HG03025 (cell line): ENCODE data around the gene CDH4.

ENCODE experiments used
- ATAC-seq: cut with Tn5 transposase; IDR thresholded peaks from one replicate; pipeline ENCODE4 v1.9.1; 2021; ENCODE audit warnings: mild to moderate bottlenecking, moderate library complexity; ENCODE audit not compliant: unreplicated experiment, low FRiP score

The CDH4 gene

GRCh38 chr20:61835791-61836350, 583.8 kb downstream of the CDH4 start:
- no peak for ATAC-seq

DNA sequence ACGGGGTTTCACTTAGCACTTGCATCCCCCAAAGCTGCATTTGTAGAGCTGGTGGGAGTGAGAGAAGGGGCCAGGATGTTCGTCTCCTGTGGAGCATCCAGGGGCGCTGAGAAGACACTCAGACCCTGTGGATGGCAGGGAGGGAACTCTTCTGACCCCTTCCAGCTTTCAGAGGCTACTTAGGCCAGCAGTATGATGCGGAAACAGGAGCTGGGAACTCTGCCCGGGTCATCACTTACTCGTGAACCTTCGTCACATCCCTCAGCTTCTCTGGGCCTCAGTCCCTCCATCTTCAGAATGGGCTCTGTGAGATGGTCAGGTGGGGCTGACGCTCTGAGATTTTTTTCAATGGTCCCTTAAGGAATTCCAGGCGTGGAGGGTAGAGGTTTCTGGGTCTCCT, 585.1 kb downstream of the CDH4 start:
- no peak for ATAC-seq

GRCh38 chr20:61839223-61839911, 587.3 kb downstream of the CDH4 start:
- ATAC-seq, result no peak

DNA sequence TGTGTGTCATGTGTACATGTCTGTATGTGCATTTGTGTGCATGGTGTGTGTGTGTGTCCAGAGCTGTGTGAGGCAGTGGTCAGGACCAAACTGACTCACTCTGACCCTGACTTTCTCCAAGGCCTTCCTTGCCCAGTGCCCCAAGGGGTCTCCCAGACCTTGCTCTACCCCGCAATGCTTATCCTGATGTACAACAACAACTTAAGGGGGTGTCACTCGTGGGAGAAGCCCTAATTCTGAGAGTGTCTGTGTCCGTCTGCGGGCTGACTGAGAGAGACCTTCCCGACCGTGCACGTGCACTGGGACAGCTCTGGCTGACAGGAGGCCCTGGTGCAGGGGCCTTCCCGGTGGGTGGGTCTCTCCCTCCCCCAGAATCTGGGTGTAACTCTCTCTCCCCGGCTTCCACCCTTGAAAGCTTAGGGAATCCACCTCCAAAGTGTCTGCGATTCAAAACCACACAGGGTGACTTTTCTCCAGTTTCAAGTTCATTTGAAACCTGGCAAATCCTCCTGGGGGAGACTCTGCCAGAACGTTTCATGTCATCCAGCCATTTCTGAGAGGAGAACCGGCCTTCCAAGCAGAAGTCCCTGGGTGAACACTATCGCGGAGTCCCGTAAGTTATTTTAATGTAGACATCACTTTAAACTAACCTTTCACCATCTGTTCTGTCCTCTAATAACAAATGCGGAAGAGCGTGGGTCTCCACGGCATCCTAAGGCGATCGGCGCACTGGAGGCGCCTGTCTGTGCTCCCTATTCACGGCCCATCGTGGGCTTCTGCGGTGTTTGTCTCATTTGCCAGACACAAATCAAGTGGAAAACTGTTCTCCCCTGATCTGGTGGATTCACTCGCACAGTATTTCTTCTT, 588.1 kb downstream of the CDH4 start:
- no peak for ATAC-seq

DNA sequence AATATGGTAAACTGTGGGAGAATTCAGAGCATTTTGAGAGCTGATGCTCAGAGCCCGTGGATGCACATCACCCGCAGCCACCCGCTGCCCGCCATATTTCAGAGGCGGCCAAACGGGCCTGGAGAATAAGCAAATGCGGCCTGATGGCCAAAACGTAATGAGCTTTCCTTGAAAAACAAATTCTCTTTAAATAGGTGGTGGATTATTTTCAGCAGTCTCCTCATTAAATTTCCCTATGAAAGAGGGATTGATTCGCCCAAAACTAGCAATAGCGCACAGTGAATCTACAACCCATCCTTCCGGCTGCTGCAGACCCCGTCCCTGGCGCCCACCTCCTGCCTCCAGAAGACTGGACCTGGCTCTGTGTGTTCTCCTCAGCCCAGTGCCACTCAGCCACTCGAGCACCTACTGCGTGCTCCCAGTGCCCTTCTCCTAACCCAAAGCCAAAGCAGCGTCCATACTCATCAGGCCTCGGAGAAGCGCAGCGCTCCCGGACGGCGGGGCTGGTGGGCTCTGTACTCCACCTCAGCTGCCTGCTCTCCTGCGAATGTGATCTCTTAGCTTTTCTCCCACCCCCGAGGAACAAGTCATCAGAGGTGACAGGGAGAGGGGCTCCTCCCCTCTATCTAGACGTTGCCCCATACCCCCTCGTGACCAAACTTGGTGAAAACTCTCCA, 588.9 kb downstream of the CDH4 start:
- no peak for ATAC-seq

- ATAC-seq, result no peak
Measured at GRCh38 chr20:61841551-61841950, 589.5 kb downstream of the CDH4 start.

DNA sequence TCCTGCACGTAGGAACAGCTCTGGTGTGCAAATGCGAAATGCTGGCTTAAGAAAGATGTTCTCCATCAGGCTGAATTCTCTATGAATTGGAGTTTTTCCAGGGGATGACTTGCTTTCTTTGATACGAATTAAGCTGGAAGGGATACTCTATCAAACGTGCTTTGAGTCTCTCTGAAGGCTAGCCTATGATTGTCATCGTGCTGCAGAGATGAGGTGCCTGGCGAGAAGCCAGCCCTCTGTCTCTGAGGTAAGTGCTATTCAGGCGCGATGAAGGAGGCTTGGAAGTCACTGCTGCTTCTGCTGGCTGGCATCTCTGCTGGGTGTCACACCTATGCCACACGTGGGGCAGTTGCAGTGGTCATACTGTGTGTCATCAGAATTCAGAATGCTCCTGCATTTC, 589.9 kb downstream of the CDH4 start:
- no peak for ATAC-seq

DNA sequence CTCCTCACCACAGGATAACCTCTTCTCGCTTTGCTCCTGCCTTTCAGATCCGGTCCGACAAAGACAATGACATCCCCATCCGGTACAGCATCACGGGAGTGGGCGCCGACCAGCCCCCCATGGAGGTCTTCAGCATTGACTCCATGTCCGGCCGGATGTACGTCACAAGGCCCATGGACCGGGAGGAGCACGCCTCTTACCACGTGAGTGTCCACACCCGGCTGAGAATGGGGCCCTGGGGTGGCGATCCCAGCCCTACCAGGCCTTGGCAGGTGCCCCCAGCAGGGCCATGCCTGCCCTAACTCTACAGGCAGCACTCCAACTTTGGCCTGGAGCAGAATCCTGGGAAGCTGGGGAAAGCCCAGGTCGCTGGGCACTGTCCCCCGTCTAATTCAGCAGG, 592.6 kb downstream of the CDH4 start:
- ATAC-seq, result no peak

DNA sequence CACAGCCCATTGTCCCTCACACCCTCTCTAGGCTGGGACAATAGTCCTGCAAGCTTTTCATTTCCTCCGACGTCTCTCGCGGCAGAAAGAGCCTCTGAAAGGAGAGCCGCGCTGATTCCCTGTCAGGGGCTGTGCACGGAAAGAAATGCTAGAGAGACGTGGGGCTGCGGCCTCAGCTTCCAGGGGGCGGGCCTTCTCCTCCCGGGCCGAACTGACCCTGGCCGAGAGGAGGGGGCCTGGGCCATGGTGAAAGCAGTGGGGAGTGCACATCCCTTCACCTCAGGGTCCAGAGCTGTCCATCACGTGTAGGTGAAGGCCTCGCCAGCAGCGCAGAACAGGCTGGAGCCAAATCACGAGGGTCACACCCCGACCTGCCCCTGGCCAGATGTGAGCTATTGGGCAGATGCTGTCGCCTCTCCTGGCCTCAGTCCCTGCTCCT, 593.2 kb downstream of the CDH4 start:
- no peak for ATAC-seq

- ATAC-seq, result no peak
Measured at GRCh38 chr20:61846074-61846473, 594.0 kb downstream of the CDH4 start.

DNA sequence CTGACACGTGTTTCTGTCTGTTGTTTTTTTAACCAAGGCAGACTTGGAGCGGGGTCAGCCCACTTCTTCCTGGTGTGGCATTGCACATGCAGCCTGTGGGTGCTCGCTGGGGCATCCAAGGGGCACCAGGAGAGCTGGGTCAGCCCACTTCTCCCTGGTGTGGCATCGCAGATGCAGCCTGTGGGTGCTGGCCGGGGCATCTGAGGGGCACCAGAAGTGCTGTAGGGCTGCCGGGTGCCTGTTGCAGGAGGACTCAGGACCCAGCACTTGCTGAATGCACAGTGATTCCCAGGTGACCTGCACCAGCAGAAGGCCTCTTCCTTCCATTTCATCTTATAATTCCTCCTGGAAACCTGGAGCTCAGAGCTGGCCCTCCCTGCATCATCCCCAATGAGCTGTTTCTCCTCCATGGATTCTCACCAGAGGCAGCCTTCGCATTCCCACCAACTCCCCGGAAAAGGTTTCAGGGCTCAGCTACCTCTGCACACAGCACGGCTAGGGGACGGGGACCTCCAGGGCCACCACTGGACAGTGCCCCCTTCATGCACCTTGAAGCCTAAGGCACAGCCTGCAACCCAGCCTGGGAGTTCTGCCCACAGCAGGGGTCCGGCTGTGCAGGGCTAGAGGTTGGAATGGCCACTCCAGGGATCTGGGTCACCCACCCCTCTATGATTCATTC, 594.8 kb downstream of the CDH4 start:
- no peak for ATAC-seq

DNA sequence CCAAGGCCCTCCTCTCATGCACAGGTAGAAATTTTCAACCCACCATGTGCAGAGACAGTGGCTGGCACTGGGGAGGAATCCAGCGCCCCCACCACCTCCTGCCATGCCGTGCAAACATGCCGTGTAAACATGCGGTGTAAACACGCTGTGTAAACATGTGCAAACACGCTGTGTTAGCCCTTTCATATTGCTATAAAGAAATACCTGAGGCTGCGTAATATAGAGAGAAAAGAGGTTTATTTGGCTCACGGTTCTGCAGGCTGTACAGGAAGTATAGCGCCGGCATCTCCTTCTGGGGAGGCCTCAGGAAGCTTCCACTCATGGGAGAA, 595.3 kb downstream of the CDH4 start:
- no peak for ATAC-seq

- no peak for ATAC-seq
Measured at GRCh38 chr20:61847986-61848385, 595.9 kb downstream of the CDH4 start.

- no peak for ATAC-seq
Measured at GRCh38 chr20:61848851-61849250, 596.8 kb downstream of the CDH4 start.

GRCh38 chr20:61849376-61849775, 597.3 kb downstream of the CDH4 start:
- ATAC-seq, result no peak

- ATAC-seq, result no peak
Measured at GRCh38 chr20:61849822-61850221, 597.8 kb downstream of the CDH4 start.

- no peak for ATAC-seq
Measured at GRCh38 chr20:61850457-61850856, 598.4 kb downstream of the CDH4 start.

DNA sequence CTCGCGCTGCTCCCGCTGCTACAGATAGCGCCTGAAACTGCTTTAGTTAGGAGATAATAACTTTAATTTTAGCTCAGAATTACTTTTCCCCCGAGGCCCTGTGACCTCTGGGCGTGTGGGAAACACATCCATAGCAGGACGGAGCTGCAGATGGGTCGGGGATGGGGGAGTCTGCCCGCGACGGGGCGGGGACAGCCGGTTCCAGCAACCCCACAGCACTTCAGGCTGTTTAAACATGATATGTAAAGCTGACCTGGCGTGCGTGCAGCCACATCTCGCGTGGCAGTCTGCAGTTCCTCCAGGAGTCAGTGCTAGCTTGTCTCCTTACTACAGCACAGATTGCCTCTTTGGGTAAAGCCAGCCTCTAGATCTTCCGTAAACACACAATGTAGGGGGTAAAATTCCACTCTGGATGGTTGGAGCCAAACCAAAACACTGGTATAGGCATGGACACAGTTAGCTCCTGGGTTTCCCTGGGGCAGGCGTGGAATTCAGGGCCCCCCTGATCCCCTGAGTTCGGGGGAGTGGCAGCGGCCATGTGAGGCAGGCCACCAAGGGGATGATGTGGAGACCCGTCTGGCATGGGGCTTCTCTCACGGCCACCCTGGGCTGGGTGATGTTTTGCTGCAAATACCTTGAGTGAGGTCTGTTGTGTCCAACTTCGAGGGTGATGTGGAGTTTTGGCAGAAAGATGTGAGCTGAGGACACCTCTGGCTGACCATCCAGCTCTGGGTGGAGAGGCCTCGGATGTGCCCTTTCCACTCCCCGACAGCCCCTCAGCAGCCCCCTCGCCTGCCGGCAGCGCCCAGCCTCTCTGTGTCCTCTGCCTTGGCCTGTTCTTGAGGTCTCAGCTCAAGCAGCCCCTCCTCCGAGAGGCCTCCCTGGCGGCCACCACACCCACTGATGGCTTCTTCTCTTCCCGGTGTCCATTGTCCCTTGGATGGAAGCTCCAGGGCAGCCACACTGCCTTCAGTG, 599.2 kb downstream of the CDH4 start:
- no peak for ATAC-seq

DNA sequence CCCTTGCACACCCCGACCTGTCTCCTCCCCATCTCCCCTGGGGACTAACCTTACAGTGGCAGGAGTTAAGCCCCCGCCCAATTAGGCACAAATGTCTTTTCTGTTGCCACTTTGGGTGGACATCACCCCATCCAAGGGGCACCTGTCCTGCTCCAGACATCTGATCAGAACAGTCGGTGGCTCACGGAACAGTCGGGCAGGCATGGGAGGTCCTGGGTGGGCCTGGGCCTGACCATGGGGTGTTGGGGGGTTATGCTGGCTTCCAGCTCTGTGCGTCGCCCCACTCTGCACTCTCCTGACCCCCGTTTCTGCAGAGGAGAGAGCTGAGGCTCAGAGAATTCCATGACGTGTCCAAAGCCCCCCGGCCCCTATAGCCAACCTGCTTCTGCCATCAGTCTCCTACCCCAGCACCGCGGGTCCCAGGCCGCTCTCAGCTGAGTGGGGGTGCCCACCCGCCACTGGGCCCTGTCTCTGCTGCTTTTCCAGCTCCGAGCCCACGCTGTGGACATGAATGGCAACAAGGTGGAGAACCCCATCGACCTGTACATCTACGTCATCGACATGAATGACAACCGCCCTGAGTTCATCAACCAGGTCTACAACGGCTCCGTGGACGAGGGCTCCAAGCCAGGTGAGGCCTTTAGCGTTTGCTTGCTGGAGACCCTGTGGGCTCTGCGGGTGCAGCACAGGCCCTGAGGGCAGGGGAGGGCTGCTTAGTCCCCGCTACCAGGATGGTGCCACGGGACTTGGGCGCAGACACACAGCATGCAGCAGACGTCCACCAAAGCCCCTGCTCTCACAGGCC, 600.4 kb downstream of the CDH4 start:
- no peak for ATAC-seq
